Neural progenitor cell (in vitro differentiated cells): ENCODE results near the gene SLC6A17. TPM values are rescaled to one million over a fixed set of nuclear protein-coding genes. Genes with fewer than 3 reads are reported as not detected.

Experiments
- DNase-seq: peaks from one replicate; pipeline ENCODE4 v3.0.0-alpha.2; 2016; ENCODE audit warnings: low spot score
- H2AFZ ChIP-seq: fragments of 200-600 bp; sonication (generic); replicated peaks from 2 replicates; pipeline ENCODE4 v1.6.1; 2016; ENCODE audit warnings: antibody characterized with exemption
- H3F3A ChIP-seq: fragments of 200-600 bp; sonication (generic); 2 replicates; pipeline ENCODE4 v1.6.1; 2016; ENCODE audit warnings: antibody characterized with exemption, low read depth
- H3K27ac ChIP-seq: fragments of 200-600 bp; sonication (generic); 2 replicates; pipeline ENCODE4 v1.5.1; 2016; ENCODE audit warnings: mild to moderate bottlenecking
- H3K27me3 ChIP-seq: fragments of 200-600 bp; sonication (generic); 2 replicates; pipeline ENCODE4 v1.6.1; 2016; ENCODE audit warnings: mild to moderate bottlenecking, moderate library complexity
- H3K36me3 ChIP-seq: fragments of 200-600 bp; sonication (generic); 2 replicates; pipeline ENCODE4 v1.5.1; 2016
- H3K4me1 ChIP-seq: fragments of 200-600 bp; sonication (generic); 2 replicates; pipeline ENCODE4 v1.6.1; 2016; ENCODE audit warnings: mixed run types
- H3K4me2 ChIP-seq: fragments of 200-600 bp; sonication (generic); 2 replicates; pipeline ENCODE4 v1.6.1; 2016
- H3K4me3 ChIP-seq: fragments of 200-600 bp; sonication (generic); 2 replicates; pipeline ENCODE4 v1.5.1; 2016
- H3K79me2 ChIP-seq: fragments of 200-600 bp; sonication (generic); 2 replicates; pipeline ENCODE4 v1.6.1; 2016; ENCODE audit warnings: low read depth
- H3K9ac ChIP-seq: fragments of 200-600 bp; sonication (generic); 2 replicates; pipeline ENCODE4 v1.6.1; 2016
- H3K9me3 ChIP-seq: fragments of 200-600 bp; sonication (generic); 2 replicates; pipeline ENCODE4 v1.5.1; 2016; ENCODE audit warnings: low read depth
- H4K20me1 ChIP-seq: fragments of 200-600 bp; sonication (generic); 2 replicates; pipeline ENCODE4 v1.6.1; 2016; ENCODE audit warnings: low read depth
- H3K27ac Mint-ChIP-seq: 3 replicates; pipeline ENCODE4 v1.8.0; 2021; ENCODE audit warnings: mixed read lengths
- H3K27me3 Mint-ChIP-seq: 2 replicates; pipeline ENCODE4 v1.8.0; 2022; ENCODE audit warnings: low read depth, mild to moderate bottlenecking, inconsistent platforms, moderate library complexity, mixed read lengths; ENCODE audit not compliant: insufficient read depth
- H3K36me3 Mint-ChIP-seq: 3 replicates; pipeline ENCODE4 v1.8.0; 2021; ENCODE audit warnings: mixed read lengths
- H3K4me1 Mint-ChIP-seq: 3 replicates; pipeline ENCODE4 v1.8.0; 2021; ENCODE audit warnings: mixed read lengths
- H3K4me3 Mint-ChIP-seq: 3 replicates; pipeline ENCODE4 v1.8.0; 2021; ENCODE audit warnings: mild to moderate bottlenecking, moderate library complexity, mixed read lengths
- H3K9me3 Mint-ChIP-seq: 3 replicates; pipeline ENCODE4 v1.8.0; 2020; ENCODE audit warnings: mixed read lengths
- EZH2 ChIP-seq: fragments of 200-600 bp; sonication (generic); IDR thresholded peaks from 2 replicates; pipeline ENCODE4 v1.6.1; 2017; ENCODE audit warnings: antibody characterized with exemption, mild to moderate bottlenecking, moderate library complexity
- EZH2phosphoT487 ChIP-seq: fragments of 200-600 bp; sonication (generic); IDR thresholded peaks from 2 replicates; pipeline ENCODE4 v1.6.1; 2017; ENCODE audit warnings: antibody characterized with exemption
- total RNA-seq: library from RNA; depleted of rRNA; stranded (reverse); fragments of >200 nt; gene quantifications from 2 replicates; pipeline ENCODE4 v1.2.3, GENCODE V29; 2015; ENCODE audit warnings: low replicate concordance
- TF ChIP-seq, protein P1 (sequence below): fragments of 200-600 bp; sonication (generic); IDR thresholded peaks from 2 replicates; pipeline ENCODE4 v1.5.1; 2017; ENCODE audit warnings: antibody characterized with exemption, mild to moderate bottlenecking

Gene SLC6A17
- total RNA-seq, 1 donor from 2014 or later = not detected

DNA sequence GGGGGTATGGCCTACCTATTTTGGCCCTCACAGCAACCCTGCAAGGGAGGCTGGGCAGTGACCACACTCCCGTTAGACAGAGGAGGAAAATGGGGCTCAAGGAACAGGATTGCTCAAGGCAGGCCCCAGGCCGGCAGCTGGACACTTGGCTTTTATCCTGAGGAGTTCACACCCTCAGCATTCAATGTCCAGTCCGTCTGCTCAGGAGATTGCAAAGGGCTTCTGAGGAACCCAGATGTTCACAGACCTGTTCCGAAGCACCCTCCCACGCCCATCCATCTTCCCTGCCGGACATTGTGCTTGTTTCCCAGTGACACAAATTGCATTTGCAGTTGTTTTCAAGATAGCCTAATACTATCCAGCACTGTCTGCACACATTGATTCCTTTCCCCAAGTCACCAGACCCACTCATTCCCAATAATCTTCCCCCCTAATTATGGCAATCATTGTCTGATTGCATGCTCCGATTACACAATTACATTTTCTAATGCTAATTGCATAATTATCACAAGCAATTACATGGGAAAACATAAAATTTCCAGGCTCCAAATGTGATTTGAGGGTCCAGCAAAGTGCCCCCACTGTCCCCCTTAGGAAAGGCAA, 42.3 kb upstream of the SLC6A17 start:
- no peak for TF ChIP-seq EZH2
- TF ChIP-seq, protein P1, sequence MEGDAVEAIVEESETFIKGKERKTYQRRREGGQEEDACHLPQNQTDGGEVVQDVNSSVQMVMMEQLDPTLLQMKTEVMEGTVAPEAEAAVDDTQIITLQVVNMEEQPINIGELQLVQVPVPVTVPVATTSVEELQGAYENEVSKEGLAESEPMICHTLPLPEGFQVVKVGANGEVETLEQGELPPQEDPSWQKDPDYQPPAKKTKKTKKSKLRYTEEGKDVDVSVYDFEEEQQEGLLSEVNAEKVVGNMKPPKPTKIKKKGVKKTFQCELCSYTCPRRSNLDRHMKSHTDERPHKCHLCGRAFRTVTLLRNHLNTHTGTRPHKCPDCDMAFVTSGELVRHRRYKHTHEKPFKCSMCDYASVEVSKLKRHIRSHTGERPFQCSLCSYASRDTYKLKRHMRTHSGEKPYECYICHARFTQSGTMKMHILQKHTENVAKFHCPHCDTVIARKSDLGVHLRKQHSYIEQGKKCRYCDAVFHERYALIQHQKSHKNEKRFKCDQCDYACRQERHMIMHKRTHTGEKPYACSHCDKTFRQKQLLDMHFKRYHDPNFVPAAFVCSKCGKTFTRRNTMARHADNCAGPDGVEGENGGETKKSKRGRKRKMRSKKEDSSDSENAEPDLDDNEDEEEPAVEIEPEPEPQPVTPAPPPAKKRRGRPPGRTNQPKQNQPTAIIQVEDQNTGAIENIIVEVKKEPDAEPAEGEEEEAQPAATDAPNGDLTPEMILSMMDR = no peak
- no peak for TF ChIP-seq EZH2phosphoT487
- Histone ChIP-seq H3F3A (no peaks in the 10 kb centered on the region), H3K4me1 (no peaks in the 10 kb centered on the region), H3K9me3 (no peaks in the 10 kb centered on the region), H3K79me2 (no peaks in the 10 kb centered on the region), H3K27ac (no peak overlapping the region), H3K9ac (no peak overlapping the region), H2AFZ (no peak overlapping the region), H3K4me2 (no peak overlapping the region), H3K27me3 (no peaks in the 10 kb centered on the region), H4K20me1 (no peaks in the 10 kb centered on the region), H3K36me3 (no peaks in the 10 kb centered on the region), H3K4me3 (no peak overlapping the region)
- DNase-seq = no peak
- H3K4me3 Mint-ChIP-seq = no peak overlapping the region
- no peaks in the 10 kb centered on the region for H3K9me3 Mint-ChIP-seq
- H3K27me3 Mint-ChIP-seq = peaks cover 7% of the 10 kb centered on the region
- no peaks in the 10 kb centered on the region for H3K4me1 Mint-ChIP-seq
- H3K36me3 Mint-ChIP-seq = no peaks in the 10 kb centered on the region
- no peak overlapping the region for H3K27ac Mint-ChIP-seq

DNA sequence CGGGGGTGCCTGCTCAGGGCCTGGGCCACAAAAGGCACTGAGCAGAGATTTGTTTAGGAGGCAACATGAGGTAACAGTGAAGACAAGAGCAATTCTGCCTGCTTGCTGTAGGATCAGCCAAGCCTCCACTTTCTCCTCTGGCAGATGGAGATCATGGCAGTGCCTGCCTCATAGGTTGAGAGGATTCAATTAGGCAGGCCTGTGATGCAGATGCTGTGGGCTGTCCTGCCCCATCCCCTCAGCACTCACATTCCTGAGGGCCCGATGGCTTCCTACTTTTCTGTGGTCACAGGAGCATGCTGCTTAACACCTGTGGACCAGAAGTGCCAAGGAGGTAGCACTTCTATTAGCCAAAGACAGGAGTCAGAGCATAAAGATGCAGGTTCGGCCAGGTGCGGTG, 39.2 kb upstream of the SLC6A17 start:
- Histone ChIP-seq H3K9ac (no peak overlapping the region), H4K20me1 (no peaks in the 10 kb centered on the region), H3K36me3 (no peaks in the 10 kb centered on the region), H3F3A (no peaks in the 10 kb centered on the region), H3K4me3 (no peak overlapping the region), H2AFZ (no peak overlapping the region), H3K79me2 (no peaks in the 10 kb centered on the region), H3K4me2 (no peak overlapping the region), H3K27ac (no peak overlapping the region), H3K9me3 (no peaks in the 10 kb centered on the region), H3K27me3 (no peaks in the 10 kb centered on the region), H3K4me1 (no peaks in the 10 kb centered on the region)
- no peaks in the 10 kb centered on the region for H3K4me1 Mint-ChIP-seq
- no peak overlapping the region for H3K4me3 Mint-ChIP-seq
- no peak for DNase-seq
- no peaks in the 10 kb centered on the region for H3K9me3 Mint-ChIP-seq
- TF ChIP-seq, protein P1 = no peak
- TF ChIP-seq EZH2phosphoT487 = no peak
- TF ChIP-seq EZH2 = no peak
- no peaks in the 10 kb centered on the region for H3K36me3 Mint-ChIP-seq
- H3K27ac Mint-ChIP-seq = no peak overlapping the region
- peaks cover 6% of the 10 kb centered on the region for H3K27me3 Mint-ChIP-seq

DNA sequence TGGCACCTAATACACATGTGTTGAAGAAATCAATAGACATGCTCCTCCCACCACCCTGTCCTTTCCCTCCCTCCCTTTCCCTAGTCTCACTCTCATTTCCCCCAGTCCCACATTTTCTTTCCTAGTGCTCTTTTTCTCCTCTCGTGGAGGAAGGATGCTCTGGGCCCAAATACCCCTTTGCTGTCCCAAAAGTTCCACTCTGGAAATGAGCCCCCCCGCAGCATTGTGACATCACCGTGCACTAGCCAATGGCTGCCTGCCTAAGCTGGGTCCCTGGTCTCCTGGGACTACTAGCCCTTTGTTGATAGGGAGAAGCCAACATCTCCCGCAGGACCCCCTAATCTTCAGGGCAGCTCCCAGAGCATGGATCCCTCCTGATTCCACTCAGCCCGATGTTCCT, 38.2 kb upstream of the SLC6A17 start, which contains the start of gene UBL4B:
TSS of gene UBL4B (plus strand) at position 301 of the 400 bp plus-strand sequence. CDS start at position 393, 92 bp downstream.
- Histone ChIP-seq H3K9ac (no peak within 1 kb of the TSS), H3K27me3 (no peaks in the 10 kb centered on the region), H3K4me1 (no peaks in the 10 kb centered on the region), H3K79me2 (no peaks in the 10 kb centered on the region), H3K36me3 (no peaks in the 10 kb centered on the region), H3K27ac (no peak within 1 kb of the TSS), H3K9me3 (no peaks in the 10 kb centered on the region), H3K4me2 (no peak within 1 kb of the TSS), H3K4me3 (no peak within 1 kb of the TSS), H4K20me1 (no peaks in the 10 kb centered on the region), H3F3A (no peaks in the 10 kb centered on the region), H2AFZ (no peak within 1 kb of the TSS)
- TF ChIP-seq, protein P1 = no peak
- TF ChIP-seq EZH2phosphoT487 (no peak), EZH2 (no peak)
- Mint-ChIP-seq H3K9me3 (no peaks in the 10 kb centered on the region), H3K36me3 (no peaks in the 10 kb centered on the region), H3K4me3 (no peak within 1 kb of the TSS), H3K27me3 (peaks cover 9% of the 10 kb centered on the region), H3K4me1 (peaks cover 3% of the 10 kb centered on the region), H3K27ac (no peak within 1 kb of the TSS)
- no peak for DNase-seq
